ENCODE measurements around the gene TIAM2. TPM values are rescaled to one million over a fixed set of nuclear protein-coding genes. Genes with fewer than 3 reads are reported as not detected.

Gene TIAM2
- total RNA-seq, 3 donors from 2014 or later (not counting 1 experiment from before 2014, with no cell fraction given) = 6.5 to 11.1 (median 8.7) TPM

DNA sequence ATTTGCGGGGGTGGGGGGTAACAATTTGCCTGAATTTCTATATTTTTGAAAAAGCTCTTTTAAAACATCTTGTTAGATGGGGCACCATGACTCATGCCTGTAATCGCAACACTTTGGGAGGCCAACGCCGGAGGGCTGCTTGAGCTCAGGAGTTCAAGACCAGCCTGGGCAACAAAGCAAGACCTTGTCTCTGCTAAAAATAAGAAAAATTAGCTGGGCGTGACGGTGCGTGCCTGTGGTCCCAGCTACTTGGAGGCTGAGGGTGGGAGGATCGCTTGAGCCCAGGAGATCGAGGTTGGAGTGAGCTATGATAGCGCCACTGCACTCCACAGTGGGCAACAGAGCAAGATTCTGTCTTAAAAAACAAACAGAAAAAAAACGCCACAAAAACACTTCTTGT is 41.5 kb upstream of the TIAM2 start:
- TF ChIP-seq, protein P1, sequence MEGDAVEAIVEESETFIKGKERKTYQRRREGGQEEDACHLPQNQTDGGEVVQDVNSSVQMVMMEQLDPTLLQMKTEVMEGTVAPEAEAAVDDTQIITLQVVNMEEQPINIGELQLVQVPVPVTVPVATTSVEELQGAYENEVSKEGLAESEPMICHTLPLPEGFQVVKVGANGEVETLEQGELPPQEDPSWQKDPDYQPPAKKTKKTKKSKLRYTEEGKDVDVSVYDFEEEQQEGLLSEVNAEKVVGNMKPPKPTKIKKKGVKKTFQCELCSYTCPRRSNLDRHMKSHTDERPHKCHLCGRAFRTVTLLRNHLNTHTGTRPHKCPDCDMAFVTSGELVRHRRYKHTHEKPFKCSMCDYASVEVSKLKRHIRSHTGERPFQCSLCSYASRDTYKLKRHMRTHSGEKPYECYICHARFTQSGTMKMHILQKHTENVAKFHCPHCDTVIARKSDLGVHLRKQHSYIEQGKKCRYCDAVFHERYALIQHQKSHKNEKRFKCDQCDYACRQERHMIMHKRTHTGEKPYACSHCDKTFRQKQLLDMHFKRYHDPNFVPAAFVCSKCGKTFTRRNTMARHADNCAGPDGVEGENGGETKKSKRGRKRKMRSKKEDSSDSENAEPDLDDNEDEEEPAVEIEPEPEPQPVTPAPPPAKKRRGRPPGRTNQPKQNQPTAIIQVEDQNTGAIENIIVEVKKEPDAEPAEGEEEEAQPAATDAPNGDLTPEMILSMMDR (IDR thresholded peaks at IDR 0.05) = no peak
- intact Hi-C loops (cut with micrococcal nuclease) = no loop called here
- Mint-ChIP-seq H3K4me3 (no peak overlapping the region), H3K27ac (no peak overlapping the region), H3K9me3 (no peaks in the 10 kb centered on the region), H3K27me3 (ENCODE audit: low read depth in 2 of 2) (no peaks in the 10 kb centered on the region), H3K4me1 (peaks cover 41 to 42% of the 10 kb centered on the region in 2 donors), H3K36me3 (no peaks in the 10 kb centered on the region)
- H3K27me3 ChIP-seq (ENCODE audit: control insufficient read depth, insufficient read depth, low read length) = no peaks in the 10 kb centered on the region
- H3K4me3 ChIP-seq (ENCODE audit: low read length) = no peak overlapping the region
- DNase-seq (no peak), ATAC-seq (no peak)
- H3K4me1 ChIP-seq (ENCODE audit: control insufficient read depth, insufficient read depth, low read length) = peaks cover 53% of the 10 kb centered on the region
- H3K36me3 ChIP-seq (ENCODE audit: control insufficient read depth, insufficient read depth, low read length) = no peaks in the 10 kb centered on the region
- H3K27ac ChIP-seq (ENCODE audit: low read length) = no peak overlapping the region
- H3K9me3 ChIP-seq (ENCODE audit: control insufficient read depth, insufficient read depth, low read length) = no peaks in the 10 kb centered on the region
- WGBS (ENCODE audit: insufficient coverage) = 96% methylated on average over 11 of the region's 11 CpGs

DNA sequence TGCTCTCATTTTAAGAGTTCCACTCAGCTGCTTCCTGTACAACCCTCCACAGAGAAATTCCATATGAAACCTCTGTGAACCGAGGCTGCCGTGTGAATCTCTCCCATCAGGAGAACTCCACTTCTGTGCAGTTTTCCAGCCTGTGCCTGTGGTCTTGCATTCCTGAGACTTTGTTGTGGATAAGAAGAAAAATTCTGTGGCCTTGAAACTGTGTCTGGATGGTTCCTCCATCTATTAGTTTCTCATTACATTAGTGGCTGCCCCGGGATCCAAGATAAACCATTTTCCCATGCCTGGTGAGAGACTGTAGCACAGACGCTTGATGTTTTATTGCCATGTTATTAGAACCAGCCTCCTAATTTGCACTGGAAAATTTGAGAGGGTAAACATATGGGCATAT is 40.8 kb upstream of the TIAM2 start:
- Mint-ChIP-seq H3K4me3 (no peak overlapping the region), H3K36me3 (no peaks in the 10 kb centered on the region), H3K27me3 (ENCODE audit: low read depth in 2 of 2) (no peaks in the 10 kb centered on the region), H3K4me1 (peaks cover 34 to 47% of the 10 kb centered on the region in 2 donors), H3K9me3 (no peaks in the 10 kb centered on the region), H3K27ac (no peak overlapping the region)
- no peaks in the 10 kb centered on the region for H3K27me3 ChIP-seq (ENCODE audit: control insufficient read depth, insufficient read depth, low read length)
- intact Hi-C loops (cut with micrococcal nuclease) = no loop called here
- no peak overlapping the region for H3K27ac ChIP-seq (ENCODE audit: low read length)
- H3K4me1 ChIP-seq (ENCODE audit: control insufficient read depth, insufficient read depth, low read length) = peaks cover 53% of the 10 kb centered on the region
- H3K36me3 ChIP-seq (ENCODE audit: control insufficient read depth, insufficient read depth, low read length) = no peaks in the 10 kb centered on the region
- TF ChIP-seq, protein P1 (IDR thresholded peaks at IDR 0.05) = no peak
- 96% methylated on average over 4 of the region's 4 CpGs for whole genome bisulfite sequencing (ENCODE audit: insufficient coverage)
- H3K4me3 ChIP-seq (ENCODE audit: low read length) = no peak overlapping the region
- ATAC-seq (no peak), DNase-seq (no peak)
- H3K9me3 ChIP-seq (ENCODE audit: control insufficient read depth, insufficient read depth, low read length) = no peaks in the 10 kb centered on the region

DNA sequence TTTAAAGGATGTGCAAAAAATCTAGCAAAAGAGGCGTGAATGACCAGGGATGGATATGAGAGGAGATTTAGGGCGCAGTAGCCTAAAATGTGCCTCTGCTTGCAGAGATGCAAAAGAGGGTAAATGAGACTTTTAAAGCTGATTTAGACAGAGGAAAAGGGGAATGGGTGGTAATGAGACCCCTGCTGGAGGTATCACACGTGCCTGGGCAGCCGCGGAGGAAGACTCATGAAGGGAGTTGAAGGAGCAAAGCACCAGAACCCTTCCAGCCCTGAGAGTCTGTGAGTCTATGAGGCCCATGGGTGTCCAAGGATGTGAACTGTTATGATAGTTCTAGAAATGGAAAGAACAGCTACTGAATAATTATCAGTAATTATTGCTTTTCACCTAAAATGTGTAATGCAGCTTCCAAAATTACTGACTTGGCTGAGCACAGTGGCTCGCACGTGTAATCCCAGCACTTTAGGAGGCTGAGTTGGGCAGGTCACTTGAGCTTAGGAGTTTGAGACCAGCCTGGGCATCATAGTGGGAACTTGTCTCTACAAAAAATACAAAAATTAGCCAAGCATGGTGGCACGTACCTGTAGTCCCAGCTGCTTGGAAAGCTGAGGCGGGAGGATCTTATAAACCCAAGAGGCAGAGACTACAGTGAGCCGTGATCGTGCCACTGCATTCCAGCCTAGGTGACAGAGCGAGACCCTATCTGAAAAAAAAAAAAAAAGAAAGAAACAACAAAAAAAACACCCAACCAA is 38.2 kb upstream of the TIAM2 start:
- no peak overlapping the region for H3K4me3 ChIP-seq (ENCODE audit: low read length)
- Mint-ChIP-seq H3K27me3 (ENCODE audit: low read depth in 2 of 2) (no peaks in the 10 kb centered on the region), H3K36me3 (no peaks in the 10 kb centered on the region), H3K4me3 (no peak overlapping the region), H3K9me3 (no peaks in the 10 kb centered on the region), H3K4me1 (peaks cover 16 to 32% of the 10 kb centered on the region in 2 donors), H3K27ac (no peak overlapping the region)
- intact Hi-C loops (cut with micrococcal nuclease) = no loop called here
- H3K9me3 ChIP-seq (ENCODE audit: control insufficient read depth, insufficient read depth, low read length) = no peaks in the 10 kb centered on the region
- no peaks in the 10 kb centered on the region for H3K36me3 ChIP-seq (ENCODE audit: control insufficient read depth, insufficient read depth, low read length)
- peaks cover 35% of the 10 kb centered on the region for H3K4me1 ChIP-seq (ENCODE audit: control insufficient read depth, insufficient read depth, low read length)
- no peak overlapping the region for H3K27ac ChIP-seq (ENCODE audit: low read length)
- H3K27me3 ChIP-seq (ENCODE audit: control insufficient read depth, insufficient read depth, low read length) = no peaks in the 10 kb centered on the region
- ATAC-seq (no peak), DNase-seq (no peak)
- 90% methylated on average over 11 of the region's 12 CpGs for WGBS (ENCODE audit: insufficient coverage)
- TF ChIP-seq, protein P1 (IDR thresholded peaks at IDR 0.05) = no peak

DNA sequence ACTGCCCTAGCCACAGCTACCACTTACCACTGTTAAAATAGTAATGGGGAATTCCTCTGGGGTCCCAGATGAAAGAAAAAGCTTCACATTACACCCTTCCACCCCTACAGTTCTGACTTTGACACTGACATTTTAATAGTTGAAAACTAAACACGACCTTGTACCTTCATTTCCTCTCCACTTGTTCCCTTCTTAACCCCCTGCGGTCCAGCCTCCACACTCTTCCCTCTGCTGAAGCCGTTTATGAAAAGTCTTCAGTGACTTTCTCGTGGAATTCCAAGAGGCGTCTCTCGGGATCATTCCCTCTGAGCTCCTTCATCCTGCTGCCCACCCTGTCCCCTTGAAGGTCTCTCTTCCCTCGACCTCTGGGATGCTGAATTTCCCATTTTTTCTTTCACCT is 36.6 kb upstream of the TIAM2 start:
- Mint-ChIP-seq H3K9me3 (no peaks in the 10 kb centered on the region), H3K4me3 (no peak overlapping the region), H3K4me1 (peaks cover 6 to 20% of the 10 kb centered on the region in 2 donors), H3K27ac (no peak overlapping the region), H3K36me3 (no peaks in the 10 kb centered on the region), H3K27me3 (ENCODE audit: low read depth in 2 of 2) (no peaks in the 10 kb centered on the region)
- Histone ChIP-seq H3K27me3 (ENCODE audit: control insufficient read depth, insufficient read depth, low read length) (no peaks in the 10 kb centered on the region), H3K27ac (ENCODE audit: low read length) (no peak overlapping the region), H3K4me1 (ENCODE audit: control insufficient read depth, insufficient read depth, low read length) (peaks cover 19% of the 10 kb centered on the region), H3K36me3 (ENCODE audit: control insufficient read depth, insufficient read depth, low read length) (no peaks in the 10 kb centered on the region), H3K9me3 (ENCODE audit: control insufficient read depth, insufficient read depth, low read length) (no peaks in the 10 kb centered on the region), H3K4me3 (ENCODE audit: low read length) (no peak overlapping the region)
- ATAC-seq (no peak), DNase-seq (no peak)
- WGBS (ENCODE audit: insufficient coverage) = 80% methylated on average over 7 of the region's 7 CpGs
- TF ChIP-seq, protein P1 (IDR thresholded peaks at IDR 0.05) = no peak
- intact Hi-C loops (cut with micrococcal nuclease) = no loop called here
